LNCaP clone FGC (cell line): ENCODE data around the gene AEN.

Experiments
- DNase-seq: peaks from one replicate; pipeline ENCODE4 v3.0.0-alpha.2; 2011; ENCODE audit warnings: low read depth
- H3K4me3 ChIP-seq: 2 replicates; pipeline ENCODE4 v1.5.1; 2011; ENCODE audit warnings: mild to moderate bottlenecking, low read depth, low read length, control low read depth
- CTCF ChIP-seq: IDR thresholded peaks from 2 replicates; pipeline ENCODE4 v1.5.1; 2012; ENCODE audit warnings: mild to moderate bottlenecking; ENCODE audit not compliant: control insufficient read depth, insufficient read depth; ENCODE audit errors: extremely low read depth

The AEN gene

GRCh38 chr15:88661041-88661700 is 40.0 kb downstream of the AEN start:
- DNase-seq = no peak

GRCh38 chr15:88661761-88662556 is 40.8 kb downstream of the AEN start:
- DNase-seq = no peak
- H3K4me3 ChIP-seq = no peak overlapping the region
- TF ChIP-seq CTCF = no peak

More at GRCh38 chr15:88661041-88661700, 40.0 kb downstream of the AEN start:
- TF ChIP-seq CTCF = no peak
- H3K4me3 ChIP-seq = no peak overlapping the region

- DNase-seq = no peak
- no peak for TF ChIP-seq CTCF
- no peak overlapping the region for H3K4me3 ChIP-seq
Measured at GRCh38 chr15:88663141-88663621, 42.0 kb downstream of the AEN start.

- no peak overlapping the region for H3K4me3 ChIP-seq
- no peak for DNase-seq
- no peak for TF ChIP-seq CTCF
Measured at GRCh38 chr15:88664151-88664778, 43.1 kb downstream of the AEN start.

GRCh38 chr15:88674661-88675060 is 53.5 kb downstream of the AEN start:
- TF ChIP-seq CTCF = no peak
- no peak overlapping the region for H3K4me3 ChIP-seq

GRCh38 chr15:88678755-88679154 is 57.6 kb downstream of the AEN start:
- no peak overlapping the region for H3K4me3 ChIP-seq
- no peak for TF ChIP-seq CTCF
- no peak for DNase-seq

More at GRCh38 chr15:88674661-88675060, 53.5 kb downstream of the AEN start:
- DNase-seq = no peak
